ENCODE measurements around the gene CDH13. TPM values are rescaled to one million over a fixed set of nuclear protein-coding genes. Genes with fewer than 3 reads are reported as not detected.
A peak's percentile ranks its signal among the peaks of the same experiment; 100 is the strongest.

CDH13 gene
- total RNA-seq, 1 experiment from 2014 or later = 0.80 TPM

- no peak for DNase-seq
- Histone ChIP-seq H3K36me3 (replicated peaks; ENCODE audit: control insufficient read depth, insufficient read depth, low read length) (no peaks in the 10 kb centered on the region), H3K4me3 (ENCODE audit: insufficient read depth, low read depth, low read length) (no peak overlapping the region), H3K27me3 (ENCODE audit: control insufficient read depth, insufficient read depth, low read length) (no peaks in the 10 kb centered on the region)
Measured at GRCh38 chr16:83105279-83106077, 478.7 kb downstream of the CDH13 start.

- DNase-seq = no peak
- H3K27me3 ChIP-seq (ENCODE audit: control insufficient read depth, insufficient read depth, low read length) = no peaks in the 10 kb centered on the region
- no peaks in the 10 kb centered on the region for H3K36me3 ChIP-seq (replicated peaks; ENCODE audit: control insufficient read depth, insufficient read depth, low read length)
- H3K4me3 ChIP-seq (ENCODE audit: insufficient read depth, low read depth, low read length) = no peak overlapping the region
Measured at GRCh38 chr16:83109490-83110125, 482.8 kb downstream of the CDH13 start.

GRCh38 chr16:83110269-83110668 is 483.5 kb downstream of the CDH13 start:
- no peak for DNase-seq
- H3K27me3 ChIP-seq (ENCODE audit: control insufficient read depth, insufficient read depth, low read length) = no peaks in the 10 kb centered on the region

GRCh38 chr16:83113317-83113716 is 486.5 kb downstream of the CDH13 start:
- H3K27me3 ChIP-seq (ENCODE audit: control insufficient read depth, insufficient read depth, low read length) = no peaks in the 10 kb centered on the region
- DNase-seq = peak; percentile 71
- no peak overlapping the region for H3K4me3 ChIP-seq (ENCODE audit: insufficient read depth, low read depth, low read length)
- H3K36me3 ChIP-seq (replicated peaks; ENCODE audit: control insufficient read depth, insufficient read depth, low read length) = no peaks in the 10 kb centered on the region

More at GRCh38 chr16:83110269-83110668, 483.5 kb downstream of the CDH13 start:
- H3K36me3 ChIP-seq (replicated peaks; ENCODE audit: control insufficient read depth, insufficient read depth, low read length) = no peaks in the 10 kb centered on the region
- H3K4me3 ChIP-seq (ENCODE audit: insufficient read depth, low read depth, low read length) = no peak overlapping the region

- no peaks in the 10 kb centered on the region for H3K27me3 ChIP-seq (ENCODE audit: control insufficient read depth, insufficient read depth, low read length)
- no peak overlapping the region for H3K4me3 ChIP-seq (ENCODE audit: insufficient read depth, low read depth, low read length)
- DNase-seq = no peak
- H3K36me3 ChIP-seq (replicated peaks; ENCODE audit: control insufficient read depth, insufficient read depth, low read length) = no peaks in the 10 kb centered on the region
Measured at GRCh38 chr16:83113811-83114210, 487.0 kb downstream of the CDH13 start.

GRCh38 chr16:83115491-83116232 is 488.9 kb downstream of the CDH13 start:
- Histone ChIP-seq H3K36me3 (replicated peaks; ENCODE audit: control insufficient read depth, insufficient read depth, low read length) (no peaks in the 10 kb centered on the region), H3K4me3 (ENCODE audit: insufficient read depth, low read depth, low read length) (no peak overlapping the region), H3K27me3 (ENCODE audit: control insufficient read depth, insufficient read depth, low read length) (no peaks in the 10 kb centered on the region)
- DNase-seq = no peak

- DNase-seq = peak; percentile 57
- Histone ChIP-seq H3K4me3 (ENCODE audit: insufficient read depth, low read depth, low read length) (no peak overlapping the region), H3K27me3 (ENCODE audit: control insufficient read depth, insufficient read depth, low read length) (no peaks in the 10 kb centered on the region), H3K36me3 (replicated peaks; ENCODE audit: control insufficient read depth, insufficient read depth, low read length) (no peaks in the 10 kb centered on the region)
Measured at GRCh38 chr16:83116274-83116892, 489.6 kb downstream of the CDH13 start.

GRCh38 chr16:83117810-83118209 is 491.0 kb downstream of the CDH13 start:
- DNase-seq = no peak
- Histone ChIP-seq H3K36me3 (replicated peaks; ENCODE audit: control insufficient read depth, insufficient read depth, low read length) (no peaks in the 10 kb centered on the region), H3K4me3 (ENCODE audit: insufficient read depth, low read depth, low read length) (no peak overlapping the region), H3K27me3 (ENCODE audit: control insufficient read depth, insufficient read depth, low read length) (no peaks in the 10 kb centered on the region)

- no peak for DNase-seq
- Histone ChIP-seq H3K4me3 (ENCODE audit: insufficient read depth, low read depth, low read length) (no peak overlapping the region), H3K36me3 (replicated peaks; ENCODE audit: control insufficient read depth, insufficient read depth, low read length) (no peaks in the 10 kb centered on the region), H3K27me3 (ENCODE audit: control insufficient read depth, insufficient read depth, low read length) (no peaks in the 10 kb centered on the region)
Measured at GRCh38 chr16:83118365-83118764, 491.6 kb downstream of the CDH13 start.

GRCh38 chr16:83125999-83126568 is 499.3 kb downstream of the CDH13 start:
- no peak for DNase-seq
- Histone ChIP-seq H3K27me3 (ENCODE audit: control insufficient read depth, insufficient read depth, low read length) (no peaks in the 10 kb centered on the region), H3K4me3 (ENCODE audit: insufficient read depth, low read depth, low read length) (no peak overlapping the region), H3K36me3 (replicated peaks; ENCODE audit: control insufficient read depth, insufficient read depth, low read length) (no peaks in the 10 kb centered on the region)

- Histone ChIP-seq H3K4me3 (ENCODE audit: insufficient read depth, low read depth, low read length) (no peak overlapping the region), H3K36me3 (replicated peaks; ENCODE audit: control insufficient read depth, insufficient read depth, low read length) (no peaks in the 10 kb centered on the region), H3K27me3 (ENCODE audit: control insufficient read depth, insufficient read depth, low read length) (no peaks in the 10 kb centered on the region)
- no peak for DNase-seq
Measured at GRCh38 chr16:83128041-83128440, 501.3 kb downstream of the CDH13 start.

- H3K27me3 ChIP-seq (ENCODE audit: control insufficient read depth, insufficient read depth, low read length) = no peaks in the 10 kb centered on the region
- H3K4me3 ChIP-seq (ENCODE audit: insufficient read depth, low read depth, low read length) = no peak overlapping the region
- DNase-seq = no peak
- no peaks in the 10 kb centered on the region for H3K36me3 ChIP-seq (replicated peaks; ENCODE audit: control insufficient read depth, insufficient read depth, low read length)
Measured at GRCh38 chr16:83130039-83130438, 503.3 kb downstream of the CDH13 start.

- Histone ChIP-seq H3K36me3 (replicated peaks; ENCODE audit: control insufficient read depth, insufficient read depth, low read length) (no peaks in the 10 kb centered on the region), H3K4me3 (ENCODE audit: insufficient read depth, low read depth, low read length) (no peak overlapping the region), H3K27me3 (ENCODE audit: control insufficient read depth, insufficient read depth, low read length) (no peaks in the 10 kb centered on the region)
- DNase-seq = no peak
Measured at GRCh38 chr16:83134638-83135037, 507.9 kb downstream of the CDH13 start.

GRCh38 chr16:83136419-83136818 is 509.6 kb downstream of the CDH13 start:
- Histone ChIP-seq H3K4me3 (ENCODE audit: insufficient read depth, low read depth, low read length) (no peak overlapping the region), H3K27me3 (ENCODE audit: control insufficient read depth, insufficient read depth, low read length) (no peaks in the 10 kb centered on the region), H3K36me3 (replicated peaks; ENCODE audit: control insufficient read depth, insufficient read depth, low read length) (no peaks in the 10 kb centered on the region)
- no peak for DNase-seq
